GM12878 (cell line): ENCODE data around the gene NHSL2. TPM values are rescaled to one million over a fixed set of nuclear protein-coding genes. Genes with fewer than 3 reads are reported as not detected.

Source experiments
- ATAC-seq: fragments of 200-7000 bp; cut with Tn5 transposase; 3 replicates; pipeline ENCODE4 v1.9.1; 2020; ENCODE audit warnings: mild to moderate bottlenecking, moderate library complexity
- BruUV-seq: library from RNA; stranded (reverse); fragments of 400-500 nt; replicated peaks from 2 replicates; lab custom pipeline; 2021; lab: Mats Ljungman, UMichigan
- CTCF ChIA-PET: fragments of 300-600 bp; sonication (Branson Sonifier 250); formaldehyde crosslinking; extraction: SDS; loops from one replicate; lab custom pipeline; 2021; ENCODE audit warnings: inconsistent platforms; lab: Yijun Ruan, JAX
- POLR2A ChIA-PET: fragments of 350-600 bp; formaldehyde crosslinking; extraction: SDS; loops from one replicate; lab custom pipeline; 2021; ENCODE audit warnings: inconsistent platforms; lab: Charles Lee
- RAD21 ChIA-PET: fragments of 300-600 bp; sonication (Branson Sonifier 250); formaldehyde crosslinking; loops from one replicate; lab custom pipeline; 2023; ENCODE audit warnings: antibody characterized with exemption; ENCODE audit not compliant: unreplicated experiment; lab: Charles Lee
- SMC1A ChIA-PET: fragments of 300-600 bp; sonication (Branson Sonifier 250); formaldehyde crosslinking; loops from one replicate; lab custom pipeline; 2023; ENCODE audit not compliant: unreplicated experiment, uncharacterized antibody; lab: Charles Lee
- DNase-seq: peaks from one replicate; pipeline ENCODE4 v3.0.0-alpha.2; 2011; ENCODE audit warnings: low read depth, low spot score
- FAIRE-seq: peaks from 3 replicates; lab custom pipeline; 2011; peaks lifted over from hg19 to GRCh38; lab: Jason Lieb, UNC
- H2AFZ ChIP-seq: 2 replicates; pipeline ENCODE4 v1.6.0; 2011; ENCODE audit warnings: low read depth, low read length, control low read depth; ENCODE audit not compliant: control insufficient read depth
- H3K27ac ChIP-seq: 2 replicates; pipeline ENCODE4 v1.5.1; 2011; ENCODE audit warnings: control low read depth; ENCODE audit not compliant: control insufficient read depth, insufficient read depth
- H3K27me3 ChIP-seq, 2 experiments: replicated peaks in 1 of 2; 2 replicates each; pipeline versions ENCODE4 v1.6.0 to v1.6.1; 2011; ENCODE audit warnings: low read length in 1 of 2; ENCODE audit not compliant: control insufficient read depth in 2 of 2, insufficient read depth in 2 of 2
- H3K36me3 ChIP-seq, 2 experiments: 2 replicates each; pipeline ENCODE4 v1.5.1; 2011; ENCODE audit warnings: low read length in 1 of 2; ENCODE audit not compliant: control insufficient read depth in 2 of 2, insufficient read depth in 2 of 2
- H3K4me1 ChIP-seq: 2 replicates; pipeline ENCODE4 v1.6.1; 2011; ENCODE audit warnings: mild to moderate bottlenecking, low read length, moderate library complexity, mixed read lengths; ENCODE audit not compliant: control insufficient read depth, insufficient read depth
- H3K4me2 ChIP-seq: 2 replicates; pipeline ENCODE4 v1.6.0; 2011; ENCODE audit warnings: control low read depth; ENCODE audit not compliant: control insufficient read depth, insufficient read depth
- H3K4me3 ChIP-seq: fragments of 200-600 bp; sonication (generic); 2 replicates; pipeline ENCODE4 v1.5.1; 2016
- H3K79me2 ChIP-seq: 2 replicates; pipeline ENCODE4 v1.6.0; 2011; ENCODE audit warnings: low read length; ENCODE audit not compliant: control insufficient read depth, insufficient read depth
- H3K9ac ChIP-seq: 2 replicates; pipeline ENCODE4 v1.8.0; 2011; ENCODE audit warnings: low read length, control low read depth, mixed read lengths; ENCODE audit not compliant: control insufficient read depth, insufficient read depth
- H3K9me3 ChIP-seq: replicated peaks from 3 replicates; pipeline ENCODE4 v1.5.1; 2011; ENCODE audit warnings: mild to moderate bottlenecking, low read length; ENCODE audit not compliant: control insufficient read depth, insufficient read depth
- H4K20me1 ChIP-seq: 2 replicates; pipeline ENCODE4 v1.6.0; 2011; ENCODE audit not compliant: control insufficient read depth, insufficient read depth
- ASH2L ChIP-seq: fragments of 300-600, 200-600 bp; sonication (generic); IDR thresholded peaks from 2 replicates; pipeline ENCODE4 v1.6.1; 2017; ENCODE audit warnings: low read depth, mild to moderate bottlenecking, borderline replicate concordance
- BCL3 ChIP-seq: IDR thresholded peaks from 2 replicates; pipeline ENCODE4 v1.6.1; 2011; ENCODE audit warnings: borderline replicate concordance, low read depth, mild to moderate bottlenecking, moderate library complexity, low read length; ENCODE audit not compliant: insufficient read depth, poor library complexity, severe bottlenecking
- CHD2 ChIP-seq: IDR thresholded peaks from 2 replicates; pipeline ENCODE4 v1.6.1; 2011; ENCODE audit warnings: low read depth, low read length, improper control_type of control experiment, borderline replicate concordance
- E2F8 ChIP-seq: fragments of 450-650 bp; IDR thresholded peaks from 2 replicates; pipeline ENCODE4 v1.6.1; 2018; ENCODE audit warnings: mild to moderate bottlenecking, low read depth, moderate library complexity; ENCODE audit not compliant: partially characterized antibody
- IKZF1 ChIP-seq: fragments of 450-650 bp; conservative IDR thresholded peaks from 2 replicates; pipeline ENCODE4 v1.6.1; 2017; ENCODE audit warnings: antibody characterized with exemption, mild to moderate bottlenecking
- IRF3 ChIP-seq: fragments of 450-650 bp; IDR thresholded peaks from 2 replicates; pipeline ENCODE4 v1.6.1; 2014; ENCODE audit warnings: mild to moderate bottlenecking
- RCOR1 ChIP-seq: conservative IDR thresholded peaks from 2 replicates; pipeline ENCODE4 v1.6.1; 2012; ENCODE audit warnings: low read depth, low read length, improper control_type of control experiment
- SUZ12 ChIP-seq: fragments of 200-600 bp; sonication (generic); IDR thresholded peaks from one replicate; pipeline ENCODE4 v1.6.1; 2018; ENCODE audit warnings: antibody characterized with exemption, mild to moderate bottlenecking; ENCODE audit not compliant: unreplicated experiment
- TAF1 ChIP-seq: IDR thresholded peaks from 2 replicates; pipeline ENCODE4 v1.6.1; 2011; ENCODE audit warnings: mild to moderate bottlenecking, low read depth, low read length, borderline replicate concordance
- TCF7 ChIP-seq: IDR thresholded peaks from 2 replicates; pipeline ENCODE4 v1.6.1; 2014; ENCODE audit warnings: antibody characterized with exemption, borderline replicate concordance
- ZBTB11 ChIP-seq: fragments of 450-650 bp; formaldehyde crosslinking; IDR thresholded peaks from 2 replicates; pipeline ENCODE4 v1.5.0; 2022; ENCODE audit warnings: mild to moderate bottlenecking, missing genetic modification characterization
- WGBS: methylation state at CpG from one replicate; pipeline ENCODE4 v1.1.6; 2016; ENCODE audit warnings: low lambda C conversion rate; ENCODE audit not compliant: insufficient replicate concordance, insufficient coverage; ENCODE audit errors: missing lambda C conversion rate; 5-methylcytosine and 5-hydroxymethylcytosine counted together
- in situ Hi-C: fragments of 300-500 bp; cut with MboI; formaldehyde crosslinking; loops from 9 replicates; pipeline ENCODE4 v1.14.3; 2018; ENCODE audit warnings: mixed read lengths
- intact Hi-C: fragments of 100-400 bp; cut with micrococcal nuclease; formaldehyde crosslinking; loops from one replicate; pipeline ENCODE4 v1.14.2; 2022; ENCODE audit not compliant: unreplicated experiment
- polyA plus RNA-seq, 11 experiments: library from polyadenylated mRNA; depleted of rRNA in 4 of 11; unstranded in 6 of 11; stranded (reverse) in 5 of 11; fragments of >200 nt; fragmentation: Nextera tagmentation in 4 of 11; fragmentation: Illumina TruSeq in 1 of 11; extraction: Ambion mirVana in 4 of 11; extraction: Trizol in 1 of 11; gene quantifications; 1 replicate in 1 of 11; 2 replicates in 10 of 11; pipeline versions ENCODE4 v1.2.1 to v1.2.3, GENCODE V29; 2011 to 2016; ENCODE audit warnings: inconsistent platforms in 2 of 11, missing spikeins in 2 of 11, low read depth in 1 of 11
- total RNA-seq, 4 experiments: library from RNA; depleted of rRNA in 3 of 4; stranded (reverse); fragments of >200 nt in 3 of 4; fragmentation: Illumina TruSeq in 1 of 4; extraction: Trizol in 1 of 4; gene quantifications; 2 replicates each; pipeline versions ENCODE4 v1.2.1 to v1.2.3, GENCODE V29; 2013 to 2021
- TF ChIP-seq, protein P1 (sequence below): fragments of 450-650 bp; IDR thresholded peaks from 2 replicates; pipeline ENCODE4 v1.6.1; 2017; ENCODE audit warnings: antibody characterized with exemption, mild to moderate bottlenecking, moderate library complexity

Gene NHSL2
- total and polyA plus RNA-seq, 10 of the 15 experiments (the other 5 are each of a cell fraction or from before 2014, with no cell fraction given), result 0.05 to 0.53 (median 0.07) TPM; not detected in 2

GRCh38 chrX:71941145-71941544, 30.5 kb downstream of the NHSL2 start:
- ChIA-PET POLR2A (no interaction called here), CTCF (no interaction called here), SMC1A (interaction anchor here (0.7 kb wide), 1 partner anchor 46 kb away, joined by 3 read pairs; no protein-coding TSS in a partner anchor), RAD21 (no interaction called here)
- no peak for DNase-seq
- Histone ChIP-seq H3K36me3 (no peaks in the 10 kb centered on the region), H3K9ac (no peak overlapping the region), H3K4me3 (no peak overlapping the region), H3K27ac (no peak overlapping the region), H3K27me3 (no peaks in the 10 kb centered on the region; a peak in 1 of 4 replicates), H3K9me3 (no peaks in the 10 kb centered on the region), H2AFZ (no peak overlapping the region), H3K4me2 (no peak overlapping the region), H3K4me1 (no peaks in the 10 kb centered on the region), H4K20me1 (no peaks in the 10 kb centered on the region), H3K79me2 (no peaks in the 10 kb centered on the region)
- no peak for FAIRE-seq
- in situ Hi-C loops, result no loop called here
- 31% methylated on average over 1 of the region's 1 CpG for WGBS
- no peak for ATAC-seq
- no TSS peak for BruUV-seq
- intact Hi-C loops, result no loop called here
- TF ChIP-seq CHD2 (no peak), SUZ12 (no peak), IRF3 (no peak), TAF1 (no peak), E2F8 (no peak), ASH2L (no peak), IKZF1 (no peak), BCL3 (no peak), RCOR1 (no peak), ZBTB11 (CRISPR knock-in tag) (no peak), TCF7 (no peak)
- TF ChIP-seq, protein P1, sequence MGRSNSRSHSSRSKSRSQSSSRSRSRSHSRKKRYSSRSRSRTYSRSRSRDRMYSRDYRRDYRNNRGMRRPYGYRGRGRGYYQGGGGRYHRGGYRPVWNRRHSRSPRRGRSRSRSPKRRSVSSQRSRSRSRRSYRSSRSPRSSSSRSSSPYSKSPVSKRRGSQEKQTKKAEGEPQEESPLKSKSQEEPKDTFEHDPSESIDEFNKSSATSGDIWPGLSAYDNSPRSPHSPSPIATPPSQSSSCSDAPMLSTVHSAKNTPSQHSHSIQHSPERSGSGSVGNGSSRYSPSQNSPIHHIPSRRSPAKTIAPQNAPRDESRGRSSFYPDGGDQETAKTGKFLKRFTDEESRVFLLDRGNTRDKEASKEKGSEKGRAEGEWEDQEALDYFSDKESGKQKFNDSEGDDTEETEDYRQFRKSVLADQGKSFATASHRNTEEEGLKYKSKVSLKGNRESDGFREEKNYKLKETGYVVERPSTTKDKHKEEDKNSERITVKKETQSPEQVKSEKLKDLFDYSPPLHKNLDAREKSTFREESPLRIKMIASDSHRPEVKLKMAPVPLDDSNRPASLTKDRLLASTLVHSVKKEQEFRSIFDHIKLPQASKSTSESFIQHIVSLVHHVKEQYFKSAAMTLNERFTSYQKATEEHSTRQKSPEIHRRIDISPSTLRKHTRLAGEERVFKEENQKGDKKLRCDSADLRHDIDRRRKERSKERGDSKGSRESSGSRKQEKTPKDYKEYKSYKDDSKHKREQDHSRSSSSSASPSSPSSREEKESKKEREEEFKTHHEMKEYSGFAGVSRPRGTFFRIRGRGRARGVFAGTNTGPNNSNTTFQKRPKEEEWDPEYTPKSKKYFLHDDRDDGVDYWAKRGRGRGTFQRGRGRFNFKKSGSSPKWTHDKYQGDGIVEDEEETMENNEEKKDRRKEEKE, result no peak
